ENCODE results near the gene PPP1R15A. TPM values are rescaled to one million over a fixed set of nuclear protein-coding genes. Genes with fewer than 3 reads are reported as not detected.
A peak's percentile ranks its signal among the peaks of the same experiment; 100 is the strongest.

Gene PPP1R15A
- 24.7 and 43.0 TPM in 2 replicates for polyA plus RNA-seq (2011; rRNA removed)
- polyA minus RNA-seq (2011; rRNA and poly(A)+ RNA removed): 12.4 and 13.8 TPM in 2 replicates

DNA sequence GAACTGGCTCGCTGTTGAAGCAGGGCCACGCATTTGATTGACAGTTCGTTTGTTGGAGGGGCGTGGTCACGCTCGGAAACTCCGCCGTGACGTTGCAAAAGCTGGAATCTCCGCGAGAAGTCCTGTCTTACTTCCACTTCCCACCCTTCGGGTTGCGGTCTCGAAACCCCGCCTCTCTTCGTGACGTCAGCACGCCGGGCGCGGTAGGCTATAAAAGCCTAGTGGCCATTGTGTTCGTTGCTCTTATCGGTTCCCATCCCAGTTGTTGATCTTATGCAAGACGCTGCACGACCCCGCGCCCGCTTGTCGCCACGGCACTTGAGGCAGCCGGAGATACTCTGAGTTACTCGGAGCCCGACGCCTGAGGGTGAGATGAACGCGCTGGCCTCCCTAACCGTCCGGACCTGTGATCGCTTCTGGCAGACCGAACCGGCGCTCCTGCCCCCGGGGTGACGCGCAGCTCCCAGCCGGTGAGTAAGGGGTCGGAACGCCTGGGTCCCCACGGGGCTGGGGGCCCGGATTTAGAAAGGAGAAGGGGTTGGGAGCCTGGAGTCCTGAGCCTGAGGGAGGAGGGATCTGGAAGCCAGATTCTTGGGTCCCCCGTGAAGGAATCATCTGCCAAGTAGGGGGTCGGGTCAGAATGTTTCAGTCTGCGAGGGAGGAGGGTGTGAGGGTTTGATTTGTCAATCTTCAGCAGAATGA is at the start of gene PPP1R15A:
Gene PPP1R15A, plus strand, starts transcription at position 240 of the 702 bp plus-strand sequence. CDS start 813 bp downstream, outside the sequence.
- H3K4me3 ChIP-seq (ENCODE audit: low read depth, low read length): peak within 1 kb of the TSS; percentile 88
- H3K36me3 ChIP-seq (ENCODE audit: control insufficient read depth, insufficient read depth, low read length): peaks cover 24% of the 10 kb centered on the region
- H3K27me3 ChIP-seq (ENCODE audit: control insufficient read depth, insufficient read depth, low read length): no peaks in the 10 kb centered on the region
- POLR2A ChIA-PET: interaction anchor here (0.6 to 0.7 kb wide), 3 partner anchors 82 to 160 kb away, joined by 3 to 4 read pairs (median 3); no protein-coding TSS in a partner anchor
- peak; percentile 92 for DNase-seq (ENCODE audit: low read depth)
- TF ChIP-seq CTCF (IDR thresholded peaks at IDR 0.05; ENCODE audit: insufficient read depth, low read depth, low read length): no peak
- CTCF ChIA-PET: interaction anchor here (0.9 to 3.5 kb wide), 2 partner anchors 98 to 126 kb away, joined by 3 to 12 read pairs; no protein-coding TSS in a partner anchor

- no peaks in the 10 kb centered on the region; the same call in 1 of the 2 replicates for H3K36me3 ChIP-seq (ENCODE audit: control insufficient read depth, insufficient read depth, low read length)
- no peak for TF ChIP-seq CTCF (IDR thresholded peaks at IDR 0.05; ENCODE audit: insufficient read depth, low read depth, low read length)
- no peaks in the 10 kb centered on the region for H3K27me3 ChIP-seq (ENCODE audit: control insufficient read depth, insufficient read depth, low read length)
- ChIA-PET CTCF (interaction anchor here (0.8 kb wide), 1 partner anchor 12 kb away, joined by 3 read pairs; no protein-coding TSS in a partner anchor), POLR2A (no interaction called here)
- no peak overlapping the region for H3K4me3 ChIP-seq (ENCODE audit: low read depth, low read length)
- DNase-seq (ENCODE audit: low read depth): no peak
Observed at GRCh38 chr19:48822514-48822913, 49.7 kb upstream of the PPP1R15A start.

DNA sequence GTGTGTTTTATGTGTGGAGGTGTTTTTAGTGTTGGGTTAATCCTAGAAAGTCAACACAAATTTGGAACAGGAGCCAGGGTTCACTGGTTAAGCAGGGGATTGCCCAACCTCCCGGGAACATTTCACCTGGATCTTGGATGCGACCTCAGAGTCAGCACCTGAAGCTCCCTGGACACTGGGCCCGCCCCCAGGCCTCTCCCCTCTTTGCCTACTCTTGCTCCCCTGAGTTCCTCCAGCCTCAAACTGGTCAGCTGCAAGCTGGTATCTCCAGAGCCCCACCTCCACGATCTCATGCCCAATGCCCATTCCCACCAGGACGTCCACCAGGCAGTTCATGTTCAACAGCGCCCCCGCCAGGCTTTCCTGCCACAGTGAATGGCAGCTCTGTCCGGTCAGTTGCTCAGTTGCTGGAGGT is 45.6 kb upstream of the PPP1R15A start:
- Histone ChIP-seq H3K27me3 (ENCODE audit: control insufficient read depth, insufficient read depth, low read length) (no peaks in the 10 kb centered on the region), H3K36me3 (ENCODE audit: control insufficient read depth, insufficient read depth, low read length) (peaks cover 1% of the 10 kb centered on the region; the same call in 1 of the 2 replicates), H3K4me3 (ENCODE audit: low read depth, low read length) (no peak overlapping the region)
- TF ChIP-seq CTCF (IDR thresholded peaks at IDR 0.05; ENCODE audit: insufficient read depth, low read depth, low read length): no peak
- no peak for DNase-seq (ENCODE audit: low read depth)
- ChIA-PET CTCF (interaction anchor here (1.6 to 3.0 kb wide), 4 partner anchors 9 to 39 kb away, joined by 6 to 16 read pairs (median 10); partner anchors contain the start of gene HSD17B14), POLR2A (no interaction called here)

GRCh38 chr19:48830088-48830487 is 42.1 kb upstream of the PPP1R15A start:
- H3K27me3 ChIP-seq (ENCODE audit: control insufficient read depth, insufficient read depth, low read length): no peaks in the 10 kb centered on the region
- H3K36me3 ChIP-seq (ENCODE audit: control insufficient read depth, insufficient read depth, low read length): peaks cover 3% of the 10 kb centered on the region
- H3K4me3 ChIP-seq (ENCODE audit: low read depth, low read length): no peak overlapping the region
- no peak for TF ChIP-seq CTCF (IDR thresholded peaks at IDR 0.05; ENCODE audit: insufficient read depth, low read depth, low read length)
- DNase-seq (ENCODE audit: low read depth): no peak
- CTCF ChIA-PET: interaction anchor here (0.7 to 5.2 kb wide), 4 partner anchors 12 to 42 kb away, joined by 3 to 43 read pairs (median 4); no protein-coding TSS in a partner anchor
- POLR2A ChIA-PET: interaction anchor here (0.6 kb wide), 1 partner anchor 332 kb away, joined by 6 read pairs; no protein-coding TSS in a partner anchor

GRCh38 chr19:48830965-48831364 is 41.3 kb upstream of the PPP1R15A start:
- CTCF ChIA-PET: interaction anchor here (0.7 to 5.2 kb wide), 3 partner anchors 11 to 36 kb away, joined by 3 to 43 read pairs (median 9); no protein-coding TSS in a partner anchor
- POLR2A ChIA-PET: no interaction called here

More at GRCh38 chr19:48830965-48831364, 41.3 kb upstream of the PPP1R15A start:
- Histone ChIP-seq H3K4me3 (ENCODE audit: low read depth, low read length) (no peak overlapping the region), H3K36me3 (ENCODE audit: control insufficient read depth, insufficient read depth, low read length) (peaks cover 3% of the 10 kb centered on the region), H3K27me3 (ENCODE audit: control insufficient read depth, insufficient read depth, low read length) (no peaks in the 10 kb centered on the region)
- no peak for DNase-seq (ENCODE audit: low read depth)
- TF ChIP-seq CTCF (IDR thresholded peaks at IDR 0.05; ENCODE audit: insufficient read depth, low read depth, low read length): no peak

All from BJ (cell line).